ENCODE results near the gene SLC25A22. TPM values are rescaled to one million over a fixed set of nuclear protein-coding genes. Genes with fewer than 3 reads are reported as not detected.
A peak's percentile ranks its signal among the peaks of the same experiment; 100 is the strongest.

Gene SLC25A22
- total RNA-seq, 1 experiment from 2014 or later: 25.2 TPM

- peak overlapping the region; percentile 49 for H3K4me3 ChIP-seq (ENCODE audit: insufficient read depth, low read depth, low read length)
- no peaks in the 10 kb centered on the region for H3K36me3 ChIP-seq (replicated peaks; ENCODE audit: control insufficient read depth, insufficient read depth, low read length)
- DNase-seq: no peak
- peaks cover 53% of the 10 kb centered on the region for H3K27me3 ChIP-seq (ENCODE audit: control insufficient read depth, insufficient read depth, low read length)
These were observed 31.8 kb upstream of the SLC25A22 start for GRCh38 chr11:829847-830294.

GRCh38 chr11:829176-829846, 31.2 kb upstream of the SLC25A22 start:
- peak; percentile 83 for DNase-seq
- Histone ChIP-seq H3K27me3 (ENCODE audit: control insufficient read depth, insufficient read depth, low read length) (peaks cover 53% of the 10 kb centered on the region), H3K36me3 (replicated peaks; ENCODE audit: control insufficient read depth, insufficient read depth, low read length) (no peaks in the 10 kb centered on the region), H3K4me3 (ENCODE audit: insufficient read depth, low read depth, low read length) (peak overlapping the region; percentile 49)

- DNase-seq: no peak
- H3K36me3 ChIP-seq (replicated peaks; ENCODE audit: control insufficient read depth, insufficient read depth, low read length): no peaks in the 10 kb centered on the region
- peaks cover 53% of the 10 kb centered on the region for H3K27me3 ChIP-seq (ENCODE audit: control insufficient read depth, insufficient read depth, low read length)
- H3K4me3 ChIP-seq (ENCODE audit: insufficient read depth, low read depth, low read length): no peak overlapping the region
These were observed 30.6 kb upstream of the SLC25A22 start for GRCh38 chr11:828506-829175.

GRCh38 chr11:827897-828192, 29.8 kb upstream of the SLC25A22 start, which contains the start of gene CRACR2B:
Gene CRACR2B, plus strand, starts transcription at chr11:827919. Its CDS starts 689 bp downstream, at chr11:828608.
- no peak for DNase-seq
- H3K36me3 ChIP-seq (replicated peaks; ENCODE audit: control insufficient read depth, insufficient read depth, low read length): no peaks in the 10 kb centered on the region
- H3K27me3 ChIP-seq (ENCODE audit: control insufficient read depth, insufficient read depth, low read length): peaks cover 53% of the 10 kb centered on the region
- peak within 1 kb of the TSS; percentile 52 for H3K4me3 ChIP-seq (ENCODE audit: insufficient read depth, low read depth, low read length)

GRCh38 chr11:827146-827896, 29.2 kb upstream of the SLC25A22 start:
- H3K27me3 ChIP-seq (ENCODE audit: control insufficient read depth, insufficient read depth, low read length): peaks cover 51% of the 10 kb centered on the region
- peak overlapping the region; percentile 52 for H3K4me3 ChIP-seq (ENCODE audit: insufficient read depth, low read depth, low read length)
- peak; percentile 89 for DNase-seq
- no peaks in the 10 kb centered on the region for H3K36me3 ChIP-seq (replicated peaks; ENCODE audit: control insufficient read depth, insufficient read depth, low read length)

- no peaks in the 10 kb centered on the region for H3K36me3 ChIP-seq (replicated peaks; ENCODE audit: control insufficient read depth, insufficient read depth, low read length)
- H3K27me3 ChIP-seq (ENCODE audit: control insufficient read depth, insufficient read depth, low read length): peaks cover 46% of the 10 kb centered on the region
- DNase-seq: no peak
- H3K4me3 ChIP-seq (ENCODE audit: insufficient read depth, low read depth, low read length): peak overlapping the region; percentile 52
These were observed 28.7 kb upstream of the SLC25A22 start for GRCh38 chr11:826836-827145.

- peaks cover 40% of the 10 kb centered on the region for H3K27me3 ChIP-seq (ENCODE audit: control insufficient read depth, insufficient read depth, low read length)
- H3K4me3 ChIP-seq (ENCODE audit: insufficient read depth, low read depth, low read length): no peak overlapping the region
These were observed 28.1 kb upstream of the SLC25A22 start for GRCh38 chr11:826227-826621.

GRCh38 chr11:825366-826226, 27.5 kb upstream of the SLC25A22 start:
- Histone ChIP-seq H3K36me3 (replicated peaks; ENCODE audit: control insufficient read depth, insufficient read depth, low read length) (no peaks in the 10 kb centered on the region), H3K27me3 (ENCODE audit: control insufficient read depth, insufficient read depth, low read length) (peaks cover 34% of the 10 kb centered on the region), H3K4me3 (ENCODE audit: insufficient read depth, low read depth, low read length) (no peak overlapping the region)
- DNase-seq: no peak

More at GRCh38 chr11:826227-826621, 28.1 kb upstream of the SLC25A22 start:
- no peaks in the 10 kb centered on the region for H3K36me3 ChIP-seq (replicated peaks; ENCODE audit: control insufficient read depth, insufficient read depth, low read length)
- no peak for DNase-seq

GRCh38 chr11:824942-825341, 26.9 kb upstream of the SLC25A22 start:
- peaks cover 31% of the 10 kb centered on the region for H3K27me3 ChIP-seq (ENCODE audit: control insufficient read depth, insufficient read depth, low read length)
- DNase-seq: no peak
- no peak overlapping the region for H3K4me3 ChIP-seq (ENCODE audit: insufficient read depth, low read depth, low read length)
- no peaks in the 10 kb centered on the region for H3K36me3 ChIP-seq (replicated peaks; ENCODE audit: control insufficient read depth, insufficient read depth, low read length)

GRCh38 chr11:824292-824880, 26.3 kb upstream of the SLC25A22 start:
- no peaks in the 10 kb centered on the region for H3K36me3 ChIP-seq (replicated peaks; ENCODE audit: control insufficient read depth, insufficient read depth, low read length)
- H3K27me3 ChIP-seq (ENCODE audit: control insufficient read depth, insufficient read depth, low read length): peaks cover 26% of the 10 kb centered on the region
- no peak overlapping the region for H3K4me3 ChIP-seq (ENCODE audit: insufficient read depth, low read depth, low read length)
- DNase-seq: no peak

GRCh38 chr11:823441-824291, 25.6 kb upstream of the SLC25A22 start:
- Histone ChIP-seq H3K4me3 (ENCODE audit: insufficient read depth, low read depth, low read length) (no peak overlapping the region), H3K27me3 (ENCODE audit: control insufficient read depth, insufficient read depth, low read length) (peaks cover 19% of the 10 kb centered on the region), H3K36me3 (replicated peaks; ENCODE audit: control insufficient read depth, insufficient read depth, low read length) (no peaks in the 10 kb centered on the region)
- DNase-seq: no peak

GRCh38 chr11:821512-822371, 23.7 kb upstream of the SLC25A22 start:
- peaks cover 6% of the 10 kb centered on the region; the same call in 1 of the 2 replicates for H3K27me3 ChIP-seq (ENCODE audit: control insufficient read depth, insufficient read depth, low read length)
- H3K36me3 ChIP-seq (replicated peaks; ENCODE audit: control insufficient read depth, insufficient read depth, low read length): no peaks in the 10 kb centered on the region
- no peak for DNase-seq
- no peak overlapping the region for H3K4me3 ChIP-seq (ENCODE audit: insufficient read depth, low read depth, low read length)

Data from H7 (cell line).